CD14-positive monocyte (primary cell): ENCODE data around the gene INSR. TPM values are rescaled to one million over a fixed set of nuclear protein-coding genes. Genes with fewer than 3 reads are reported as not detected.

Experiments used
- DNase-seq, 3 donors: peaks; one replicate each; pipeline ENCODE4 v3.0.0-alpha.2; 2011 to 2022
- H2AFZ ChIP-seq: 2 replicates; pipeline ENCODE4 v1.6.0; 2012; ENCODE audit warnings: mild to moderate bottlenecking, low read depth, low read length, inconsistent platforms; ENCODE audit not compliant: insufficient read depth, poor library complexity, severe bottlenecking
- H3K27ac ChIP-seq, 2 donors: 1 replicate in 1 of 2; 2 replicates in 1 of 2; pipeline ENCODE4 v1.5.1; 2012 to 2013; ENCODE audit warnings: low read length in 2 of 2, control low read depth in 1 of 2, inconsistent platforms in 1 of 2, low read depth in 1 of 2, mild to moderate bottlenecking in 1 of 2
- H3K27me3 ChIP-seq, 2 donors: one replicate each; pipeline versions ENCODE4 v1.6.0 to v1.6.1; 2011 to 2013; ENCODE audit warnings: low read length in 2 of 2; ENCODE audit not compliant: control insufficient read depth in 2 of 2, insufficient read depth in 2 of 2
- H3K36me3 ChIP-seq, 2 donors: replicated peaks in 1 of 2; 1 replicate in 1 of 2; 2 replicates in 1 of 2; pipeline versions ENCODE4 v1.5.1 to v1.6.1; 2012 to 2013; ENCODE audit warnings: low read length in 2 of 2, control low read depth in 1 of 2, inconsistent platforms in 1 of 2, mild to moderate bottlenecking in 1 of 2; ENCODE audit not compliant: insufficient read depth in 2 of 2, control insufficient read depth in 1 of 2
- H3K4me1 ChIP-seq, 2 donors: 1 replicate in 1 of 2; 2 replicates in 1 of 2; pipeline versions ENCODE4 v1.5.1 to v1.6.1; 2012 to 2013; ENCODE audit warnings: low read length in 2 of 2, control low read depth in 1 of 2, inconsistent platforms in 1 of 2, mild to moderate bottlenecking in 1 of 2, moderate library complexity in 1 of 2; ENCODE audit not compliant: insufficient read depth in 2 of 2, control insufficient read depth in 1 of 2
- H3K4me2 ChIP-seq: replicated peaks from 2 replicates; pipeline ENCODE3; 2012; ENCODE audit warnings: low read length, moderate library complexity, mild to moderate bottlenecking; ENCODE audit not compliant: poor library complexity, severe bottlenecking; ENCODE audit errors: extremely low read depth
- H3K4me3 ChIP-seq, 3 experiments: fragments of 200-600 bp in 1 of 3; sonication (generic) in 1 of 3; replicated peaks in 1 of 3; 1 replicate in 2 of 3; 2 replicates in 1 of 3; pipeline ENCODE4 v1.5.1; 2011 to 2013; ENCODE audit warnings: low read length in 3 of 3, mild to moderate bottlenecking in 3 of 3, control low read depth in 2 of 3, low read depth in 2 of 3, inconsistent platforms in 1 of 3, moderate library complexity in 1 of 3
- H3K79me2 ChIP-seq: 2 replicates; pipeline ENCODE4 v1.6.0; 2012; ENCODE audit warnings: mild to moderate bottlenecking, control low read depth, inconsistent platforms, low read length, moderate library complexity; ENCODE audit not compliant: insufficient read depth
- H3K9ac ChIP-seq: 2 replicates; pipeline ENCODE4 v1.6.0; 2017; ENCODE audit warnings: low read length, mild to moderate bottlenecking; ENCODE audit not compliant: insufficient read depth, poor library complexity, severe bottlenecking
- H3K9me3 ChIP-seq, 2 donors: replicated peaks in 1 of 2; 1 replicate in 1 of 2; 2 replicates in 1 of 2; pipeline versions ENCODE4 v1.5.1 to v1.6.1; 2012 to 2013; ENCODE audit warnings: low read length in 2 of 2, control low read depth in 1 of 2; ENCODE audit not compliant: control insufficient read depth in 1 of 2, insufficient read depth in 1 of 2
- H4K20me1 ChIP-seq: 2 replicates; pipeline ENCODE4 v1.6.0; 2012; ENCODE audit warnings: mild to moderate bottlenecking, low read length, control low read depth, moderate library complexity; ENCODE audit not compliant: insufficient read depth
- H3K27ac Mint-ChIP-seq, 7 donors: one replicate each; pipeline ENCODE4 v1.8.0; 2020; ENCODE audit warnings: mild to moderate bottlenecking in 7 of 7, mixed read lengths in 7 of 7, moderate library complexity in 6 of 7, inconsistent platforms in 2 of 7
- H3K27me3 Mint-ChIP-seq, 3 donors: one replicate each; pipeline ENCODE4 v1.8.0; 2021 to 2022; ENCODE audit warnings: low read depth in 3 of 3, mild to moderate bottlenecking in 3 of 3, mixed read lengths in 3 of 3, moderate library complexity in 3 of 3, inconsistent platforms in 1 of 3
- H3K36me3 Mint-ChIP-seq, 2 donors: one replicate each; pipeline ENCODE4 v1.8.0; 2020; ENCODE audit warnings: mixed read lengths in 2 of 2, inconsistent platforms in 1 of 2, mild to moderate bottlenecking in 1 of 2
- H3K4me1 Mint-ChIP-seq: one replicate; pipeline ENCODE4 v1.8.0; 2020; ENCODE audit warnings: mild to moderate bottlenecking, mixed read lengths
- H3K4me3 Mint-ChIP-seq, 2 donors: one replicate each; pipeline ENCODE4 v1.8.0; 2020; ENCODE audit warnings: mild to moderate bottlenecking in 2 of 2, mixed read lengths in 2 of 2, moderate library complexity in 1 of 2
- H3K9me3 Mint-ChIP-seq, 7 donors: one replicate each; pipeline ENCODE4 v1.8.0; 2020 to 2022; ENCODE audit warnings: mixed read lengths in 7 of 7, mild to moderate bottlenecking in 6 of 7, moderate library complexity in 6 of 7, inconsistent platforms in 2 of 7
- CTCF ChIP-seq: fragments of 200-600 bp; IDR thresholded peaks from one replicate; pipeline ENCODE4 v1.8.0; 2022; ENCODE audit warnings: antibody characterized with exemption, mild to moderate bottlenecking
- WGBS: methylation state at CpG from one replicate; pipeline ENCODE4 v1.1.5; 2013; ENCODE audit warnings: missing lambda C conversion rate; ENCODE audit not compliant: insufficient coverage; 5-methylcytosine and 5-hydroxymethylcytosine counted together
- intact Hi-C, 2 donors: fragments of 100-400 bp; cut with micrococcal nuclease; formaldehyde crosslinking; loops; one replicate each; pipeline versions ENCODE4 v1.15.0 to v1.15.1; 2023
- polyA plus RNA-seq, 3 donors: library from polyadenylated mRNA; depleted of rRNA in 1 of 3; unstranded in 2 of 3; stranded (reverse) in 1 of 3; fragments of 300-500 nt in 2 of 3; fragments of >200 nt in 1 of 3; fragmentation: Illumina TruSeq in 2 of 3; gene quantifications; 1 replicate in 2 of 3; 2 replicates in 1 of 3; pipeline ENCODE4 v1.2.3, GENCODE V29; 2012 to 2021

Gene INSR
- polyA plus RNA-seq, 3 donors: 2.9 to 12.4 (median 3.4) TPM

GRCh38 chr19:7266832-7267231 is 27.4 kb downstream of the INSR start:
- Mint-ChIP-seq H3K36me3 (peaks cover 21 to 45% of the 10 kb centered on the region in 2 donors), H3K9me3 (peaks cover 0 to 5% (median 0%) of the 10 kb centered on the region in 7 donors), H3K27ac (peak overlapping the region in 3 of 7 donors; percentile 57 to 76 (median 59)), H3K27me3 (peaks cover 0 to 2% (median 0%) of the 10 kb centered on the region in 3 donors), H3K4me1 (peaks cover 62% of the 10 kb centered on the region), H3K4me3 (no peak overlapping the region)
- no peak overlapping the region for H3K9ac ChIP-seq
- peaks cover 48 to 72% of the 10 kb centered on the region in 2 donors for H3K4me1 ChIP-seq
- H3K36me3 ChIP-seq: peaks cover 6 to 13% of the 10 kb centered on the region in 2 donors
- DNase-seq: no peak
- no peak overlapping the region for H3K27ac ChIP-seq
- WGBS: 90% methylated on average over 1 of the region's 7 CpGs
- H3K27me3 ChIP-seq: no peaks in the 10 kb centered on the region
- H3K79me2 ChIP-seq: peaks cover 90% of the 10 kb centered on the region
- no peak for TF ChIP-seq CTCF
- H3K9me3 ChIP-seq: no peaks in the 10 kb centered on the region
- no peak overlapping the region for H2AFZ ChIP-seq
- peaks cover 9% of the 10 kb centered on the region for H4K20me1 ChIP-seq
- intact Hi-C loops: no loop called here
- H3K4me3 ChIP-seq: no peak overlapping the region
- no peak overlapping the region for H3K4me2 ChIP-seq

DNA sequence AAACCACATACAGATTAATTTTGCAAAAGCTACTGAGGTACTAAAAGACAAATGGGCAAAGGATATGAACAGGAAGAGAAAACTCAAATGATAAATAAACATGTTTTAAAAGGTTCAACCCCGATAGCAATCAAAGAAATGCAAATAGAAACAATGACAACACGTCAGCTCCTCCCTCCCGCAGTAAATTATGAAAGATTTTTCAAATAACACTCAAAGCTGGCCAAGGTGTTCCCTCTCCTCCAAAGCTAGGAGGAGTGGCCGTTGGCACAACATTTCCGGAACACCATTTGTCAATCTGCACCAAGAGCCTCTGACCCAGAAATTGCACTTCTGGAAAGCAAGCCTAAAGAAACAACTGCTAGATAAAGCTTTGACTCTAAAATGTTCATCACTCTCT is 28.3 kb downstream of the INSR start:
- Histone ChIP-seq H2AFZ (no peak overlapping the region), H3K9me3 (no peaks in the 10 kb centered on the region), H3K27me3 (no peaks in the 10 kb centered on the region), H3K36me3 (peaks cover 6 to 17% of the 10 kb centered on the region in 2 donors), H3K9ac (no peak overlapping the region), H3K4me3 (no peak overlapping the region), H3K4me1 (peaks cover 40 to 63% of the 10 kb centered on the region in 2 donors), H3K27ac (peak overlapping the region in 1 of 2 donors; percentile 20), H4K20me1 (peaks cover 11% of the 10 kb centered on the region), H3K79me2 (peaks cover 90% of the 10 kb centered on the region), H3K4me2 (peak overlapping the region; percentile 43)
- H3K9me3 Mint-ChIP-seq: peaks cover 0 to 5% (median 0%) of the 10 kb centered on the region in 7 donors
- intact Hi-C loops: no loop called here
- no peak for DNase-seq
- peaks cover 0 to 2% (median 0%) of the 10 kb centered on the region in 3 donors for H3K27me3 Mint-ChIP-seq
- WGBS: 60% methylated on average over 2 of the region's 5 CpGs
- no peak for TF ChIP-seq CTCF
- H3K4me3 Mint-ChIP-seq: peak overlapping the region in 1 of 2 donors; percentile 56
- peaks cover 21 to 46% of the 10 kb centered on the region in 2 donors for H3K36me3 Mint-ChIP-seq
- H3K4me1 Mint-ChIP-seq: peaks cover 53% of the 10 kb centered on the region
- H3K27ac Mint-ChIP-seq: peak overlapping the region in 5 of 7 donors; percentile 16 to 76 (median 37)
